BJ (cell line): ENCODE data around the gene KCND3. TPM values are rescaled to one million over a fixed set of nuclear protein-coding genes. Genes with fewer than 3 reads are reported as not detected.

ENCODE experiments used
- CTCF ChIA-PET: fragments of 350-600 bp; formaldehyde crosslinking; extraction: SDS; loops from one replicate; lab custom pipeline; 2021; ENCODE audit warnings: antibody characterized with exemption, inconsistent platforms; lab: Yijun Ruan, JAX
- POLR2A ChIA-PET: fragments of 300-600 bp; sonication (Branson Sonifier 250); formaldehyde crosslinking; extraction: SDS; loops from one replicate; lab custom pipeline; 2021; ENCODE audit warnings: antibody characterized with exemption; lab: Charles Lee
- DNase-seq: peaks from one replicate; pipeline ENCODE4 v3.0.0-alpha.2; 2011; ENCODE audit warnings: low read depth
- H3K27me3 ChIP-seq: 2 replicates; pipeline ENCODE4 v1.6.0; 2011; ENCODE audit warnings: low read length; ENCODE audit not compliant: control insufficient read depth, insufficient read depth
- H3K36me3 ChIP-seq: 2 replicates; pipeline ENCODE4 v1.5.1; 2011; ENCODE audit warnings: low read length; ENCODE audit not compliant: control insufficient read depth, insufficient read depth
- H3K4me3 ChIP-seq: 2 replicates; pipeline ENCODE4 v1.5.1; 2011; ENCODE audit warnings: low read depth, mild to moderate bottlenecking, control low read depth, low read length
- CTCF ChIP-seq: IDR thresholded peaks from 2 replicates; pipeline ENCODE4 v1.5.1; 2011; ENCODE audit warnings: low read depth, mild to moderate bottlenecking, control low read depth, inconsistent platforms, low read length, moderate library complexity; ENCODE audit not compliant: insufficient read depth
- polyA plus RNA-seq: library from polyadenylated mRNA; depleted of rRNA; stranded (reverse); fragments of >200 nt; gene quantifications from 2 replicates; pipeline ENCODE4 v1.2.3, GENCODE V29; 2011

The KCND3 gene
- polyA plus RNA-seq, 1 experiment = 3.6 TPM

DNA sequence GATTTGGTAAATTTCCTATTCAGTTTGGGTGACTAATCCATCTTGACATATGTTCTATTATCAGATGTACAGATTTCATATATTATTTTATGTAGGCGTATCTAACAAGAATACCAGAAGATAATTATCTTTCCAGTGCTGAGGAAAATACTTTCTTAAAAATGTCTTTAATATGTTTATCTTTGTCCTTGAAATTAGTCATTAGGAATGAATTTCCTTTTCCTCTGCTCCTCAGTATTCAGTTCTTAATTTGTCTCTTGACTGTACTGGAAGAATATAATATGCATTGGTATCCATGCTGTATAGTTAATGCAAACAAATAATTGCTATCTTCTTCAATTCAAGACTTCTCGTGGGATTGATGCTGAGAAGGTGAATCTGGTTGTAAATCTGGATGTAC is 227.1 kb downstream of the KCND3 start:
- Histone ChIP-seq H3K27me3 (no peaks in the 10 kb centered on the region), H3K4me3 (no peak overlapping the region), H3K36me3 (peaks cover 5% of the 10 kb centered on the region)
- no peak for DNase-seq
- no peak for TF ChIP-seq CTCF
- ChIA-PET CTCF (interaction anchor here (1.2 to 3.0 kb wide), 2 partner anchors 254 to 280 kb away, joined by 3 to 11 read pairs; no protein-coding TSS in a partner anchor), POLR2A (no interaction called here)

GRCh38 chr1:111761717-111762116 is 227.8 kb downstream of the KCND3 start:
- ChIA-PET CTCF (interaction anchor here (1.2 to 3.0 kb wide), 3 partner anchors 9 to 280 kb away, joined by 3 to 11 read pairs (median 4); no protein-coding TSS in a partner anchor), POLR2A (no interaction called here)
- Histone ChIP-seq H3K27me3 (no peaks in the 10 kb centered on the region), H3K4me3 (no peak overlapping the region), H3K36me3 (peaks cover 5% of the 10 kb centered on the region)
- DNase-seq = no peak
- no peak for TF ChIP-seq CTCF

GRCh38 chr1:111758373-111758772 is 231.1 kb downstream of the KCND3 start:
- Histone ChIP-seq H3K36me3 (peaks cover 4% of the 10 kb centered on the region), H3K27me3 (no peaks in the 10 kb centered on the region), H3K4me3 (no peak overlapping the region)
- no peak for DNase-seq
- ChIA-PET CTCF (interaction anchor here (1.0 kb wide), 1 partner anchor 9 kb away, joined by 3 read pairs; no protein-coding TSS in a partner anchor), POLR2A (no interaction called here)
- no peak for TF ChIP-seq CTCF

DNA sequence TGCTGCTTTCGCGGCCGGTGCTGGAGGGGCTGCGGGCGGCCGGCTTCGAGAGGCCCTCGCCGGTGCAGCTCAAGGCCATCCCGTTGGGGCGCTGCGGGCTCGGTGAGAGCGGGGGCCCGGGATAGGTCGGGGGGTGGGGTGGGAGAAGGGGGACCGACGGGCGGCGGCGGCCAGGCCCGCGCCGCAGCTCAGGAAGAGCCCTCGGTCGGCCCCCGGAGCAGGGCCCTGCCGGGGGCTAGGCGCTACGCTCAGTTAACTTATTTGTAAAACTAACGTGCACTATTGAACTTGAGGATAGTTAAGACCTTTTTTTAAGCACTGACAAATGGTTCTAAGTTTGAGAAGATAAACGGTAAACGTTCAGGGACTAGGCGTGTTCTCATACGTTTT is 233.3 kb downstream of the KCND3 start:
- POLR2A ChIA-PET = interaction anchor here (0.6 to 0.7 kb wide), 3 partner anchors 10 to 126 kb away, joined by 4 to 11 read pairs (median 5); no protein-coding TSS in a partner anchor
- no peak for DNase-seq
- peaks cover 2% of the 10 kb centered on the region; the same call in 1 of the 2 replicates for H3K36me3 ChIP-seq
- no peak for TF ChIP-seq CTCF
- H3K4me3 ChIP-seq = peak overlapping the region; percentile 90
- CTCF ChIA-PET = interaction anchor here (0.8 to 3.6 kb wide), 8 partner anchors 9 to 892 kb away, joined by 3 to 31 read pairs (median 7); no protein-coding TSS in a partner anchor
- no peaks in the 10 kb centered on the region for H3K27me3 ChIP-seq

DNA sequence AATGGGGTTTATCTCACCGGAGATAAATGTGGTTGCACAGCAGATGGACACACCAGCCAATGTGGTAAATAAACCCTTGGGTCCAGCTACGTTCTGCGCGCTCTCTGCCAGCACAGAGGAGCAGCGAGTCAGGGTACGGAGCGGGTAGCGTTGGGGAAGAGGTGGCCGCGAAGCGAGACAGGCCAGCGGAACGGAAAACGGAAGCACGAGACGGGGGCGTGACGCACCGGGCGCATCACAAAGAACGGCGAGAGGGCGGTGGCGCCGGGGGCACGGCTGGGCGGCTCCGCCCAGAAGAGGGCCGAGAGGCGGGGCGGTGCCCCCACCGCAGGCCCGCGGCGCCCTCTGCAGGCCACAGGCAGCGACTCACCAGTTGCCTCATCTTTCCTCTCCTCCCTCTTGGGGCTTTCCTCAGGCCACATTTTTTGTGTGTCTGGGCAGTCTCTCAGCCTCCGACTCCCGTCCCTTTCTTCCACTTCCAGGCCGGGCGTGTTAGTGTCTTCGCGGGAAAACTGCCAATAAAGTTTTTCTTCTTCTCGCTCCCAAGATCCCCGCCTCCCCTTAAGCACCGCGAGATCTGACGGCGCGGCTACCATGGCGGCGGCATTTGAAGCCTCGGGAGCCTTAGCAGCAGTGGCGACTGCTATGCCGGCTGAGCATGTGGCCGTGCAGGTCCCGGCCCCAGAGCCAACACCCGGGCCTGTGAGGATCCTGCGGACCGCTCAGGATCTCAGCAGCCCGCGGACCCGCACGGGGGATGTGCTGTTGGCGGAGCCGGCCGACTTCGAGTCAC is 233.9 kb downstream of the KCND3 start, which contains the start of gene DDX20:
Gene DDX20 (plus strand): TSS at position 571 of the 793 bp plus-strand sequence. CDS start 24 bp downstream, at position 595.
- POLR2A ChIA-PET = interaction anchor here (0.6 to 0.7 kb wide), 2 partner anchors 9 to 10 kb away, joined by 5 to 11 read pairs; no protein-coding TSS in a partner anchor
- CTCF ChIA-PET = interaction anchor here (0.6 to 3.6 kb wide), 16 partner anchors 8 to 892 kb away, joined by 3 to 31 read pairs (median 7); partner anchors contain the start of gene INKA2

More for the DNA sequence above, 233.9 kb downstream of the KCND3 start, which contains the start of gene DDX20:
- DNase-seq = peak; percentile 86
- H3K36me3 ChIP-seq = peaks cover 2% of the 10 kb centered on the region; the same call in 1 of the 2 replicates
- no peaks in the 10 kb centered on the region for H3K27me3 ChIP-seq
- peak within 1 kb of the TSS; percentile 90 for H3K4me3 ChIP-seq
- peak; percentile 72 for TF ChIP-seq CTCF
